ENCODE measurements around the gene ADAM11.

ADAM11 gene

DNA sequence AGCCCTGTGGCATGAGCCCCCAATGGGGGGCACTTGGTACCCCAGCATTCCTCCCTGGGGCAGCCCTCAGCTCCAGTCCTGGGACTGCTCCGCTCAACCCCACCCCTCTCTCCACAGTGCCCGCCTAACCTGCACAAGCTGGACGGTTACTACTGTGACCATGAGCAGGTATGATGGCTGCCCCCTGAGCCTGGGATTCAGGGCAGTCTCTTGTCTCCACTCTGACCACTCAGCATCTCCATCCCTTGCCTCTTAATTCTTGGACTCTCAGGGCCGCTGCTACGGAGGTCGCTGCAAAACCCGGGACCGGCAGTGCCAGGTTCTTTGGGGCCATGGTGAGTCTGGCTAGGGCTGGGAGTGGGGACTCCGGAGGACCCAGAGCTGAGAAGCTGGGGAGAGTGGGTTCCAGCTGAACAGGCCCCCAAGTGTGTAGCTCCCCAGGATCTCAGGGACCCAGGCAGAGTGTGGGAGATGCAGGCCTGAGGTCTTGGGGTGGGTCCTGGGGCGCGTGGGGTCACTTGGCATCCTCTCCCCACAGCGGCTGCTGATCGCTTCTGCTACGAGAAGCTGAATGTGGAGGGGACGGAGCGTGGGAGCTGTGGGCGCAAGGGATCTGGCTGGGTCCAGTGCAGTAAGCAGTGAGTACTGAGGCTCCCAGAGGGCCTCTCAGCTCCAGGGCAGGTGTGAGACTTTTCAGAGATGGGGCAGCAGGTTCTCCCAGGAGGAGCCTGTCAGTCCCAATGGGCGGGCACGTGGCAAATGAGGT lies 18.0 kb downstream of the ADAM11 start:
- no peak for DNase-seq

DNA sequence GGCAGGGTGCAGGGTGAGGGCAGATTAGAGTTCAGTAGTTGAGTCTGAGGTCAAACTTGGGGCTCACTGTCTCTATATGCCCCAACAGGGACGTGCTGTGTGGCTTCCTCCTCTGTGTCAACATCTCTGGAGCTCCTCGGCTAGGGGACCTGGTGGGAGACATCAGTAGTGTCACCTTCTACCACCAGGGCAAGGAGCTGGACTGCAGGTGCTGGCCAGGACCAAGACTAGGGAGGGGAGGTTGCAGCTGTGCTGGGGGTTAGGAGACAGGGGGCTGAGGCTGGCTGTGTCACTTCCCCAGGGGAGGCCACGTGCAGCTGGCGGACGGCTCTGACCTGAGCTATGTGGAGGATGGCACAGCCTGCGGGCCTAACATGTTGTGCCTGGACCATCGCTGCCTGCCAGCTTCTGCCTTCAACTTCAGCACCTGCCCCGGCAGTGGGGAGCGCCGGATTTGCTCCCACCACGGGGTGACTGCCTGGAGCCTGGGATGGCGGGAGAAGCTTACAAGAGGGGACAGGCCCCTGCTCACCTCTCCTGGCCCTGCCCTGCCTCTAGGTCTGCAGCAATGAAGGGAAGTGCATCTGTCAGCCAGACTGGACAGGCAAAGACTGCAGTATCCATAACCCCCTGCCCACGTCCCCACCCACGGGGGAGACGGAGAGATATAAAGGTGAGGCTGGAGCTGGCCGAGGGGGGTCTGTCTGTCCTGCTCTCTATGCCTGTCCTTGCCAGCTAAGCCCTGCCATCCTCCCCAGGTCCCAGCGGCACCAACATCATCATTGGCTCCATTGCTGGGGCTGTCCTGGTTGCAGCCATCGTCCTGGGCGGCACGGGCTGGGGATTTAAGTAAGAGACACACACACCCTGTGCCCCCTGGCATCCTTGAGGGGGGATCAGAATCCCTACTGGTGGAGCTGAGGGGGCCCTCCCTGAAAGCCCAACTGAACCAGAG lies 18.9 kb downstream of the ADAM11 start:
- DNase-seq, result no peak

DNA sequence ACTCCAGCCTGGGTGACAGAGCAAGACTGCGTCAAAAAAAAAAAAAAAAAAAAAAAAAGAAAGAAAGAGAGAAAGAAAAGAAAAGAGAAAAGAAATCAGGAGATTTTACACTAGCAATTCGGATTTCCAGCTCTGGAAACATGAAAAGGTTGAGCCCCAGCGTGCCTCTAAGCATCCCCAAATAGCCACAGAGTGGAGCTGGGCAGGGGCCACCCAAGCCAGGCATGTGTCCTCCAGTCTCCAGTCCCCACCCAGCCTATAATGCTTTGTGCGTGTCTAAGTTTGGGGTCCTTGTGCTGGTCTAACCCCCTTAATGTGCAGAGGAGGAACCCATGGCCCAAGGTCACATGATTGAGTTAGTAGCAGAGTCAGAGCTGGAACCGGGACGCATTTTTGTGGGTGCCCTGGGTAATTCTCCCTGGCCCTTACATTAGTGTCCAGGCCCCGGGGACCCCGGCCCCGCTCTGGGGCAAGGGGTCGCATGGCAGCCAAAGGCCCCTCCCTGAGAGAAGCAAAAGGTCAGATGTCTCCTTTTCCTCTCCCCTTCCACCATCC lies 19.9 kb downstream of the ADAM11 start:
- DNase-seq, result no peak

DNA sequence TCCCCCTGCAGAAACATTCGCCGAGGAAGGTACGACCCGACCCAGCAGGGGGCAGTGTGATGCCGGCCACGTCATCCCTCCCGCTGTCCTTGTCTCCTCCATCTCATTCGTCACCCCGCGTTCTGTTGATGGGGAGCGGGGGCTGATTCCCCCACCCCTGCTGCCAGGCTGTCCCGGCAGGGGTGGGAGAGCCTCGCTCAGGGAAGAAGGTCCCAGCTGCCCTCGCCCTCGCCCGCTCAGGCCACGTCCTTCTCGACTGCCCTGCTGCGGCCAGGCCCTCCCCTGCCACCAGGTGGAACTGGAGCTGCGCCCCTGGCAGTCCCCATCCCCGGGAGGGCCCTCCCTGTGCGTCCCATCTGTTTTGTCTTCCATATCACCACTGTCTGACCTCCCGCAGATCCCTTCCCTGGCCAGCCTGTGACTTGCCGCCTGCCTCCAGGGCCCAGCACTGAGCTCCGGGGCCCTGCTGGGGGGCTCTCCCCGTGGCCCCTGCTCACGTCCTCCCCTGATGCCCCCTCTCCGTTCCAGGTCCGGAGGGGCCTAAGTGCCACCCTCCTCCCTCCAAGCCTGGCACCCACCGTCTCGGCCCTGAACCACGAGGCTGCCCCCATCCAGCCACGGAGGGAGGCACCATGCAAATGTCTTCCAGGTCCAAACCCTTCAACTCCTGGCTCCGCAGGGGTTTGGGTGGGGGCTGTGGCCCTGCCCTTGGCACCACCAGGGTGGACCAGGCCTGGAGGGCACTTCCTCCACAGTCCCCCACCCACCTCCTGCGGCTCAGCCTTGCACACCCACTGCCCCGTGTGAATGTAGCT lies 20.6 kb downstream of the ADAM11 start:
- peak; percentile 52 for DNase-seq

DNA sequence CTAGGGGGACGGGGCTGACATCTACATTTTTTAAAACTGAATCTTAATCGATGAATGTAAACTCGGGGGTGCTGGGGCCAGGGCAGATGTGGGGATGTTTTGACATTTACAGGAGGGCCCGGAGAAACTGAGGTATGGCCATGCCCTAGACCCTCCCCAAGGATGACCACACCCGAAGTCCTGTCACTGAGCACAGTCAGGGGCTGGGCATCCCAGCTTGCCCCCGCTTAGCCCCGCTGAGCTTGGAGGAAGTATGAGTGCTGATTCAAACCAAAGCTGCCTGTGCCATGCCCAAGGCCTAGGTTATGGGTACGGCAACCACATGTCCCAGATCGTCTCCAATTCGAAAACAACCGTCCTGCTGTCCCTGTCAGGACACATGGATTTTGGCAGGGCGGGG lies 21.4 kb downstream of the ADAM11 start:
- DNase-seq, result no peak

DNA sequence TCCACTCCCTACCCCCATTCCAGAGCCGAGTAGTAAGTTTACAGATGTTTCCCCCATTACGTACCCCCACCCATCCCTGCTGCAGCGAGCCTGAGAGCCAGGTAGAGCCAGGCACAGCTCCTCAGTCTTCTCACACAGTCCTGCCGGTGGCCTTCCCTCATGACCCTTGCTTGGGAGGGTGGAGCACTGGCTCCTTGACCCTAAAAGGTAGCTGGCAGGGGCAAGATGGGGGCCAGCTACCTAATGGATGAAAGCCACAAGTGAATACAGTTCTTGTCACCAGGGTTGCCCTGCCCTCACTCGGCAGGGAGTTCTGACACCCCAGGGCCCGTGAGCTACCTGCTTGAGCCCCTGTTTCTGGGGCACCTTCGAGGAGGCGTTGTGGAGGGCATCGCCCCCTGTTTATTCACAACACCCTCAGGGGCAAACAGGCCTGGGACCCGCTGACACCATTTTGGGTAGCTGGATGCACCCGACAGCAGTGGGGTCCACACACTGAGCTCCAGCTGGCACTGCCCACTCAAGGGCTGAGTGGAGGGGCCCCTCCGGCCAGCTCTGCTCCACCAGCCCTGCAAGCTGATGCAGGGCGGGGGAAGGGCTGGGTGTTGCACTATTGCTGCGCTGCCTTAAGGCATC lies 22.2 kb downstream of the ADAM11 start:
- DNase-seq, result no peak

DNA sequence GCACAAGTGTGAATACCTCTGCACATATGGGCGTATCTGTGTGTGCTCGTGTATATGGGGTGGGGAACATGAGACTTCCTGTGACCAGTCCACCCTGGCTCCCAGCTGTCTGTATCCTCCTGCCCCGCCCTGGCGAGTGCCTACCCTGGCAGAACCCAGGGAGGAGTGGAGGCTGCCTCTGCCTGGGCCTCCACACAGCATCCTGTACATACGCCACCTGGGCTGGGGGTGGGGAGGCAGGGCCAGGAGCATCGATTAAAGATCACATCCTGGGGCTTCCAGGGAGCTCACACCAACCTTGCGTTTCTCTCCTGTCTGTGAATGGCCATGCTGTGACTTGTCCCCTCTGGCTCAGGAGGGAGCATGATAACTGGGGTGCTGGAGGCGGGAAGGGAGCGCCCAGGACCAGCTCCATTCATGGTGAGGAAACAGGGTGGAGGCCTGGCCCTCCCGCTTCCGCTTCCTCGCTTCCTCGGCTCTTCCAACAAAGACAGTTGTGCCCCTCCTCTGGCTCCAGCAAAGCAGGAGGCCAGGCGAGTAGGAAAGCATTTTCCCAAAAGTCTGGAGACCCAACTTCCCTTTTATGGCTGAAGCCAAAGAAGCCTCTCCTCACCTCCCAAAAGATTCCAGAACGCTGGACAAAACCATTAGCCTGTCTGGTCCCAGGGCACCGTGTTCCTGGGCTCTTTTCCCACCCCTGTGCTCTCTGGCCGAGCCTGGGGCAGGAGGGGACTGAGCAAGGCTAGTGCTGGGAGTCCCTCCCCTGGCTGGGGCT lies 22.9 kb downstream of the ADAM11 start:
- no peak for DNase-seq

DNA sequence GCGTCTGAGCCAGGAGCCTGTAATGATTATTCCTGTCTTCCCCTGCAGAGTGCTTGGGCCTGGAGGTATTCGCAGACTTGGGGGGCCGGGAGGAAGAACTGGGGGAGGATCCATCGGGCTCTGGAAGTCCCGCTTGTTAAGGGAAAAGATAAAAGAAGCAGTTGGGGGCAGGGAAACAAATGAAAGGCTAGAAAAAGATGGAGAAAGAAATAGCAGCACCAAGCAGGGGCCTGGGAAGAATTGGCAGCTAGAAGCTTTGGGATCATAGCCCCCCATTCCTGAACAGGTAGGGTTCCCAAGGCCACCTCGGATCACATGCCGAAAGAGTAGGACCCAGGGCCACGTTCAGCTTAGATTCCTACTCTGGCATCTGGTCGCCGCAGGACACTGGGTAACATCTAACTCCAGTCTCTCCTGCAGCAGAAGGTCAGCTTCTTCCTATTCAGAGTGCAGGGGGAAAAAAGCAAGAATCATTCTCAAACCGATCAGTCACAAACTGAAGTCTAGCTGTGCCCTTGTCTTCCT lies 23.6 kb downstream of the ADAM11 start:
- no peak for DNase-seq

DNA sequence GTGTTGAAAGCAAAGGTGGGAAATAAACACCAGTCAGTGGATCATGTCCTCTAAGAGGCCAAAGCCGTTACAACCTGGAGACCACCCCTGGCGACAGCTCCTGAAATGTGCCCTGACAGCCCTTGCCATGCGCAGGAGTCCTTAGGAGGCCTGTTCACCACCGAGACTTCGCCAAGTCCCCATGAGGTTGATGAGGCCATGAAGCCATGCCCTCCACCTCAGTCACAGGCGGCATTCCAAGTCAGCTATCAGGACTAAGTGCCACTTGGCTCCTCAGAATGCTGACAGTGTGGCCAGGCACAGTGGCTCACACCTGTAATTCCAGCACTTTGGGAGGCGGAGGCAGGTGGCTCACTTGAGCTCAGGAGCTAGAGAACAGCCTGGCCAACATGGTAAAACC lies 27.1 kb downstream of the ADAM11 start:
- no peak for DNase-seq

DNA sequence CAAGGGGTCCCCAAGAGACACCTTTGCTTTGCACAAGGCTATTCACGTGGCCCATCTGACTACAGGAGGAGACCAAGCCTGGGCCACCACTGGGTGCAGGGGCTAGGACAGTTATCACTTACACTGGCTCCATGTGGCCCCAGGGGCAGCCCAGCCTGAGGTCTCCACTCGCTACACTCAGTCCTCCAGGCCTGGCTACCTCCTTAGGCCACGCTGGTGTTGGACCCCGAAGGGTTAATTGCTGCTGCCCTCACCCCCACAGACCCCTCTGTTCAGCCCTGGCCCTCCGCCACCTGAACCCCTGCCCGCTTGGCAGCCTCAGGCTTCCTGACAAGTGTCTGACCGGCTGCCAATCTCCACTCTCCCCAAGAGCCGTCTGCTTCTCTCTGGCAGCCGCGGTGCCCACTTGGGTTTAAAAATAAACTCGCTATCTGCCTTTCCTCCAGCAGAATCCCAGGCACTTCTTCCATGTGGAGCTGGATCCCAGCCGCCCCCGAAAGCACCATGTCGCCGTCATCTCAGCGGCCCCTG lies 27.8 kb downstream of the ADAM11 start:
- no peak for DNase-seq

DNA sequence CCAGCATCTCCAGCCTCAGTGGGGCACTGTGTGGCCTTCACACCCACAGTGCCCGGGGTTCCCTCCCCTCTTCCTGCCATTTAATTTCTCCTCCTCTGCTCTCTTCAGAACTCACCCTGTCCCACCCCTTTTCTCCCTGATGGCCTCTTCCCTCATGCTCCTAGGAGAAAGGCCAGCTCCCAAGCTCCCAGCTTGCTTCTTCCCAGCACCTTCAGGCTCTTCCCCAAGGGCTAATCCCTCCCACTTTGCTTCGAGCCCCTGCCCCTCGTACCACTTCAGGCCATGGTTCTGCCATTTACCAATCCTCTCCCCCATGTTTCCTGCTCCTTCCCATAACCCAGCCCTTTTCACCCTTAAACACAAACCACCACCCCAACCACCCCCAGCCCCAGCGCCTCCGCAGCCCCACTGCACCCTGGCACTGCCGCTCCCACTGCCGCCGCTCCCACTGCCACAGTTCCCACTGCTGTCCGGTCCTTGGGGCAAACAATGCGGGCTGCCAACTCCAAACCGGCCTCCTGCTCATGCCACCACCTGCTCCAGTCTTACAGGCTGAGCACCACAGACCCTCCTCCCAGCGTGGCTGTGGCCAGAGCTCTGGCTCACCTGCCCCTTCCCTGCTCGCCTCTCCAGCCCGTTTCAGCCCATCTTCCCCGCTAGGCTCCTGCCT lies 28.6 kb downstream of the ADAM11 start:
- DNase-seq, result no peak

DNA sequence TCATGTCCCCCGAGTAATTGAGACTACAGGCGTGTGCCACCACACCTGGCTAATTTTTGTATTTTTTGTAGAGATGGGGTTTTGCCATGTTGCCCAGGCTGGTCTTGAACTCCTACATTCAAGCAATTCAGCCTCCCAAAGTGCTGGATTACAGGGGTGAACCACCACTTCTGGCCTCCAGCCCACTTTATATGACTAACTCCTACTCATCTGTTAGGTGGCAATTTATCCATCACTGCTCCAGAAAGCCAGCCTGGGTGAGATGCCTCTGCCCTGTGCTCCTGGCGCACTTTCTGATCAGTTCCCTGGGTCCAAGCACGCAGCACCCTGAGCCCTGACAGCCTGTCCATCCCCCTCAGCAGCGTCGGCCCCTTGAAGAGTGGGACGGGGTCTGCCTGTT lies 29.4 kb downstream of the ADAM11 start:
- DNase-seq, result no peak

DNA sequence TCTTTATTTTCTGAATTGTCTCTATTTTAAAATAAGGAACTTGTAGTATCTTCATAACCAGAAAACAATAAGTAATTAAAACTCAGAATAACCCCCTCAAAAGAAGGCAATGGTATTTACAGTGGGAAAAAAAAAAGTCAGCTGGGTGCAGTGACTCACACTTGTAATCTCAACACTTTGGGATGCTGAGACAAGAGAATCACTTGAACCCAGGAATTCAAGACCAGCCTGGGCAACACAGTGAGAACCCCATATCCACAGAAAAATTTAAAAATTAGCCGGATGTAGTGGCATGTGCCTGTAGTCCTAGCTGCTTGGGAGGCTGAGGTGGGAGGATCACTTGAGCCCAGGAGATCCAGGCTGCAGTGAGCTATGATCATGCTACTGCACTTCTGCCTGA lies 33.5 kb downstream of the ADAM11 start:
- peak; percentile 47 for DNase-seq

DNA sequence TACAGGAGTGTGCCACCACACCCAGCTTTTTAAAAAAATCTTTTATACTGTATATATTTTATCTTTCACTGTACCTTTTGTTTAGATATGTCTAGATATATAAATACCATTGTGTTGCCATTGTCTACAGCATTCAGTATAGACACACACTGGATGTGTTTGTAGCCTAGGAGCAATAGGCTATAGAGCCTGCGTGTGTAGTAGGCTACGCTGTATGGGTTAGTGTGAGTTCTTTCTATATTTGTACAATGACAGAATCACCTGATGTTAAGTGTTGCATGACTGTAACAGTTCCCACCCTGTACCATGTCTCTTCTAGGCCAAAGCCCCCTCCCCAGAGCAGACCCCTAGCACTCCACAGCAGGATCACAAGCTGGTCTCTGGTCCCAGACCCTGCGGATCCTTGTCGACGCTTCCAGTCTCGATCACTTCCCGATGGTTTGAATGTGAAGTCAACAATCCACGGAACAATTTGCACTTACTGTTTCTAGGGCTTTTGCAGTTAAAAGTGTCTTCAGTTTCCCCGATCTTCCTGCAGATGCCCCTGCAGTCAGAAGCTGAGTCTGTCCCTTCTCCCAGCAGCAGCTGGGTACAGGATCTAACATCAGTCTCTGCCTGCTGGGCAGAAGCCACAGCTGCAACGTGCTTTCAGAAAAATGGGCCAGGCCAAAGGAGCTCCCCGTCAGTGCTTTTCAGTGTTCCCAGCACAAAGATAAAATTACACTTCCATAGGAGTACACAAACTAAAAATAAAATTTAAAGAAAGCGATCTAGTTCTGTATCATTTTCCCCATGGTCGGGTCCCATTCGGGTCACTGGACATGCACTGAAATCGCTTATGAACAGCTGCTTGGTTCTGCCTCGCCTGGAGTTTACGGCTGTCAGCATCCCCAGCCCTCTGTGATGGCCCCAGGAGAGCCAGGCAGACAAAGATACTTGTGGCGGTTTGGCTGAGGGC lies 35.4 kb downstream of the ADAM11 start:
- no peak for DNase-seq

DNA sequence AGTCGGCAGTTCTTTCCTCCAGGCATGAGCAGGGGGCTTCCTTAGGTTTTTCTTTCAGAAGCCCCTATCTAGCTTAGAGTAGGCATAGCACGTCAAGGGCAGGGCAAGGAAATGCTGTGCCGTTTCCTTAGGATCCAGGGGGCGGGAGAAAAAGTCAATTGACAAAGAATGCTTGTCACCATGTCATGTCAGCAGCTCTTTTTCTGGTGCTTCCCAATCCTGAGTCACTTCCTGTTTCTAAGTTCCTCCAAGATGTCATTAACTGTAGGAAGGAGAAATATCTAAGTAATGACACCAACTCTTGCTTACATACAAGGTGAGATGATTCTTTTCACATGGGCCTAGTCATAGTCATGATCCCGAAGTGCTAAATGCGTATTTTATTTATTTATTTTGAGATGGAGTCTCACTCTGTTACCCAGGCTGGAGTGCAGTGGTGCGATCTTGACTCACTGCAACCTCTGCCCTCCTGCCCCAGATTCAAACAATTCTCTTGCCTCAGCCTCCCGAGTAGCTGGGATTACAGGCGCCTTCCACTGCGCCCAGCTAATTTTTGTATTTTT lies 36.1 kb downstream of the ADAM11 start:
- DNase-seq, result peak; percentile 44

DNA sequence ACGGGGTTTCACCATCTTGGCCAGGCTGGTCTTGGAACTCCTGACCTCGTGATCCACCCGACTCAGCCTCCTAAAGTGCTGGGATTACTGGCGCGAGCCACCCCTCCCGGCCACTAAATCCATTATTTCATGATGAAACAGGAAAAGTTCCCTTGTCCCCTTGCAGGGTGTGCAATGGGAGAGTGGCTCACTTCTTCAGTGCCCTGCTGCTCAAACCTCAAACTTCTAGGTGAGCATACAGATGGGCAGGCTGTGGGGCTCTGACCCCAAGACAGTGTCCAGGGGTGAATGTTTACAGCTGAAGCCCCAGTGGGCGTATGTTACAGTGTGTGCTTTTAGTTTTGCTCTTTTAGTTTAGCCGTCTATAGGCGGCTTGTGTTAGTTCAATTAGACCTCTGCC lies 36.6 kb downstream of the ADAM11 start:
- DNase-seq, result no peak

DNA sequence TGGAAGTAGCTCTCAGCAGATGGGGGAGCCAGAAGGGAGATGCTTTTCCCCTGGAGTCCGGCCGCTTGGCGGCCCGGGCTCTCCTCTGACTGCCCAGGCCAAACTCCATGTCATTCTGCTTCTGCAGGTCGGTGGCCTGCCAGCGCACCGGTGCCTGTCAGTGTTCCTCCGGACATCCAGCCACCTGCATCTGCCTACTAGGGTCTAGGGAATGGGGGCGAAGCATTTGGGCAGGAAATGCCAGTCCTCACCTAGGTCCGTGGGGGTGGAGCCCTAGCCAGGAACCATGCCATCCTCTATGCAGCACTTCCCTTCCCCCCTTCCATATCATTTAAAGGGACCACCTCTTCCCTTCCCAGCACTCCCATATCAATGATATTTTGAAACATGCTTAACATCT lies 37.1 kb downstream of the ADAM11 start:
- no peak for DNase-seq

DNA sequence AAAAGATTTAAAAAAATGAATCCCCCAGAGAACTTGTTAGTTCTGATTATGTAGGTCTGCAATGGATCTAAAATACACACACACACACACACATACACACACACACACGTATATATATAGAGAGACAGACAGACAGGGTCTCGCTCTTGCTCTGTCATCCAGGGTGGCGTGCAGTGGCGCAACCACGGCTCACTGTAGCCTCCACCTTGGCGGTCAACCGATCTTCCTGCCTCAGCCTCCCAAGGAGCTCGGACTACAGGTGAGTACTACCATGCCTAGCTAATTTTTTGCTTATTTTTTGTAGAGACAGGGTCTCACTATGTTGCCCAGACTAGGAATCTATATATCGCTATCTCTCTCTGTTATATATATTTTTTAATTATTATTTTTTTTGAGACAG lies 37.9 kb downstream of the ADAM11 start:
- DNase-seq, result no peak

DNA sequence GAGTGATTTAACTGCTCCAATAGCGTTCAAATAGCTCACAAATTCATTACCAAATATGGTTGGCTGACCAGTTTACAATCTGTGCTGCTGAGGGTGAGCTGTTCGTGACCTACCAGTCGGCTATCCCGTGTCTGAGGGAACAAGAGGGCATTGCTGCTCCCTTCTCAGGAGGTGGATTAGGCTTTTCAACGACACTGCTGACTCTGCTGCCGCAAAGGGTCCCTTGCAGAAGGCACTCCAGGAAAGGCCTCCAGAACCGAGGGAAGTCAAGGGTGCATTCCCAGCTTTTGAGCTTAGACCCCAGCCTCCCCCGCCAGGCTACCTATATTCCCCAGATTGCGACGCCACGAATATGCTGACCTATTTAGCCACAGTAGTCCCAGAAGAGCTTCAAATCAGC lies 39.0 kb downstream of the ADAM11 start:
- DNase-seq, result no peak
